HEK293 (cell line): Measurements from ENCODE around the gene PCNA.

Experiments
- CTCF ChIA-PET: fragments of 350-600 bp; formaldehyde crosslinking; extraction: SDS; loops from one replicate; lab custom pipeline; 2021; ENCODE audit warnings: antibody characterized with exemption; lab: Yijun Ruan, JAX
- POLR2A ChIA-PET: fragments of 300-600 bp; formaldehyde crosslinking; extraction: SDS; loops from one replicate; lab custom pipeline; 2020; ENCODE audit warnings: antibody characterized with exemption, inconsistent platforms; lab: Yijun Ruan, JAX
- H3K27ac ChIP-seq: fragments of 200-500 bp; sonication (Bioruptor generic); 2 replicates; pipeline ENCODE4 v1.5.1; 2014; ENCODE audit warnings: low read depth, low read length, control low read depth, inconsistent platforms; ENCODE audit errors: extremely low read depth
- H3K36me3 ChIP-seq, 2 experiments: fragments of 200-500 bp in 1 of 2; sonication (Bioruptor generic) in 1 of 2; 1 replicate in 1 of 2; 2 replicates in 1 of 2; pipeline ENCODE4 v1.5.1; 2014 to 2017; ENCODE audit warnings: inconsistent platforms in 2 of 2, low read length in 2 of 2; ENCODE audit not compliant: control insufficient read depth in 2 of 2, insufficient read depth in 1 of 2
- H3K4me1 ChIP-seq: fragments of 200-500 bp; sonication (Bioruptor generic); 2 replicates; pipeline ENCODE4 v1.5.1; 2014; ENCODE audit warnings: mild to moderate bottlenecking, low read length, inconsistent platforms; ENCODE audit not compliant: control insufficient read depth, insufficient read depth
- H3K4me3 ChIP-seq: 2 replicates; pipeline ENCODE4 v1.5.1; 2011; ENCODE audit warnings: low read depth, mild to moderate bottlenecking, control low read depth, low read length, moderate library complexity
- H3K9me3 ChIP-seq: fragments of 200-500 bp; sonication (Bioruptor generic); 2 replicates; pipeline ENCODE4 v1.5.1; 2014; ENCODE audit warnings: low read depth, low read length, inconsistent platforms; ENCODE audit not compliant: control insufficient read depth, insufficient read depth
- FEZF1 ChIP-seq: fragments of 450-650 bp; formaldehyde crosslinking; IDR thresholded peaks from 2 replicates; pipeline ENCODE4 v1.5.1; 2016; ENCODE audit warnings: missing biosample characterization, missing genetic modification characterization
- KLF10 ChIP-seq: fragments of 450-650 bp; IDR thresholded peaks from 2 replicates; pipeline ENCODE4 v1.5.1; 2018; ENCODE audit warnings: missing biosample characterization, mild to moderate bottlenecking, missing genetic modification characterization
- KLF8 ChIP-seq: fragments of 450-650 bp; formaldehyde crosslinking; IDR thresholded peaks from 2 replicates; pipeline ENCODE4 v1.5.1; 2016; ENCODE audit warnings: missing biosample characterization, missing genetic modification characterization
- PRDM1 ChIP-seq: fragments of 450-650 bp; formaldehyde crosslinking; IDR thresholded peaks from 2 replicates; pipeline ENCODE4; 2016; ENCODE audit warnings: missing biosample characterization, missing genetic modification characterization
- SETDB1 ChIP-seq: IDR thresholded peaks from one replicate; pipeline ENCODE4 v1.6.1; 2017; ENCODE audit warnings: mild to moderate bottlenecking, low read length, moderate library complexity, mixed read lengths; ENCODE audit not compliant: insufficient read length
- SP7 ChIP-seq: fragments of 450-650 bp; formaldehyde crosslinking; IDR thresholded peaks from 2 replicates; pipeline ENCODE4 v1.5.1; 2016; ENCODE audit warnings: missing biosample characterization, missing genetic modification characterization
- YY1 ChIP-seq: fragments of 450-650 bp; formaldehyde crosslinking; IDR thresholded peaks from 2 replicates; pipeline ENCODE4 v1.5.1; 2018; ENCODE audit warnings: missing biosample characterization, missing genetic modification characterization
- ZBTB26 ChIP-seq: fragments of 450-650 bp; formaldehyde crosslinking; optimal IDR thresholded peaks from 2 replicates; pipeline ENCODE3; 2016; ENCODE audit warnings: missing biosample characterization, mild to moderate bottlenecking, missing genetic modification characterization
- ZFP3 ChIP-seq: fragments of 450-650 bp; formaldehyde crosslinking; IDR thresholded peaks from 2 replicates; pipeline ENCODE4 v1.5.1; 2016; ENCODE audit warnings: low read depth, missing biosample characterization, missing genetic modification characterization
- ZFP69B ChIP-seq: fragments of 450-650 bp; formaldehyde crosslinking; IDR thresholded peaks from 2 replicates; pipeline ENCODE4 v1.5.1; 2016; ENCODE audit warnings: missing biosample characterization, missing genetic modification characterization
- ZNF157 ChIP-seq: fragments of 450-650 bp; formaldehyde crosslinking; IDR thresholded peaks from 2 replicates; pipeline ENCODE4 v1.5.1; 2016; ENCODE audit warnings: missing biosample characterization, missing genetic modification characterization
- ZNF174 ChIP-seq: fragments of 450-650 bp; formaldehyde crosslinking; IDR thresholded peaks from 2 replicates; pipeline ENCODE4 v1.5.0; 2017; ENCODE audit warnings: missing biosample characterization, mild to moderate bottlenecking, missing genetic modification characterization
- ZNF211 ChIP-seq: fragments of 450-650 bp; formaldehyde crosslinking; IDR thresholded peaks from 2 replicates; pipeline ENCODE4 v1.5.1; 2016; ENCODE audit warnings: low read depth, missing biosample characterization, missing genetic modification characterization
- ZNF24 ChIP-seq: fragments of 450-650 bp; formaldehyde crosslinking; IDR thresholded peaks from 2 replicates; pipeline ENCODE4 v1.5.1; 2016; ENCODE audit warnings: missing biosample characterization, missing genetic modification characterization
- ZNF302 ChIP-seq: fragments of 450-650 bp; formaldehyde crosslinking; IDR thresholded peaks from 2 replicates; pipeline ENCODE4 v1.5.1; 2016; ENCODE audit warnings: missing biosample characterization, missing genetic modification characterization, low read depth
- ZNF341 ChIP-seq: fragments of 450-650 bp; formaldehyde crosslinking; IDR thresholded peaks from 2 replicates; pipeline ENCODE4; 2016; ENCODE audit warnings: low read depth, missing biosample characterization, missing genetic modification characterization
- ZNF350 ChIP-seq: fragments of 450-650 bp; formaldehyde crosslinking; IDR thresholded peaks from 2 replicates; pipeline ENCODE4 v1.5.0; 2017; ENCODE audit warnings: missing biosample characterization, mild to moderate bottlenecking, missing genetic modification characterization
- ZNF433 ChIP-seq: fragments of 450-650 bp; formaldehyde crosslinking; IDR thresholded peaks from 2 replicates; pipeline ENCODE4 v1.5.1; 2016; ENCODE audit warnings: missing biosample characterization, missing genetic modification characterization, low read depth
- ZNF558 ChIP-seq: fragments of 450-650 bp; formaldehyde crosslinking; IDR thresholded peaks from 2 replicates; pipeline ENCODE4 v1.5.1; 2016; ENCODE audit warnings: missing biosample characterization, missing genetic modification characterization
- ZNF571 ChIP-seq: fragments of 450-650 bp; formaldehyde crosslinking; IDR thresholded peaks from 2 replicates; pipeline ENCODE4 v1.5.0; 2017; ENCODE audit warnings: missing biosample characterization, missing genetic modification characterization
- ZNF623 ChIP-seq: fragments of 450-650 bp; formaldehyde crosslinking; IDR thresholded peaks from 2 replicates; pipeline ENCODE4 v1.5.1; 2016; ENCODE audit warnings: missing biosample characterization, missing genetic modification characterization
- ZNF658 ChIP-seq: fragments of 450-650 bp; formaldehyde crosslinking; IDR thresholded peaks from 2 replicates; pipeline ENCODE4; 2016; ENCODE audit warnings: missing biosample characterization, missing genetic modification characterization
- ZNF76 ChIP-seq: fragments of 450-650 bp; formaldehyde crosslinking; IDR thresholded peaks from 2 replicates; pipeline ENCODE4; 2016; ENCODE audit warnings: low read depth, missing biosample characterization, missing genetic modification characterization, borderline replicate concordance
- ZNF785 ChIP-seq: fragments of 450-650 bp; formaldehyde crosslinking; IDR thresholded peaks from 2 replicates; pipeline ENCODE4 v1.5.1; 2016; ENCODE audit warnings: missing biosample characterization, missing genetic modification characterization
- ZNF837 ChIP-seq: fragments of 450-650 bp; formaldehyde crosslinking; IDR thresholded peaks from 2 replicates; pipeline ENCODE4 v1.5.1; 2016; ENCODE audit warnings: missing biosample characterization, missing genetic modification characterization

The PCNA gene

GRCh38 chr20:5153152-5153467 lies 33.4 kb upstream of the PCNA start:
- Histone ChIP-seq H3K36me3 (no peaks in the 10 kb centered on the region; a peak in 1 of 3 replicates), H3K4me1 (peaks cover 14% of the 10 kb centered on the region), H3K4me3 (no peak overlapping the region), H3K9me3 (no peaks in the 10 kb centered on the region), H3K27ac (no peak overlapping the region)
- ChIA-PET CTCF (interaction anchor here (0.5 to 1.2 kb wide), 3 partner anchors 37 to 412 kb away, joined by 3 to 4 read pairs (median 3); no protein-coding TSS in a partner anchor), POLR2A (interaction anchor here (1.8 kb wide), 1 partner anchor 26 kb away, joined by 9 read pairs; the partner anchor contains the start of gene CDS2)
- no peak for TF ChIP-seq YY1 (tag by site-specific recombination)
- no peak for TF ChIP-seq ZNF558 (tag by site-specific recombination)
- no peak for TF ChIP-seq SP7
- TF ChIP-seq KLF10 (tag by site-specific recombination), result no peak
- TF ChIP-seq ZNF24, result no peak
- no peak for TF ChIP-seq ZNF658
- no peak for TF ChIP-seq PRDM1
- TF ChIP-seq ZNF157 (tag by site-specific recombination), result no peak
- TF ChIP-seq SETDB1, result no peak
- TF ChIP-seq ZBTB26, result no peak
- no peak for TF ChIP-seq KLF8
- TF ChIP-seq ZNF341 (tag by site-specific recombination), result no peak
- TF ChIP-seq ZNF302, result no peak
- no peak for TF ChIP-seq ZFP3 (tag by site-specific recombination)

GRCh38 chr20:5150226-5151076 lies 30.7 kb upstream of the PCNA start:
- Histone ChIP-seq H3K4me1 (peaks cover 21% of the 10 kb centered on the region), H3K36me3 (no peaks in the 10 kb centered on the region; a peak in 1 of 3 replicates), H3K4me3 (no peak overlapping the region), H3K9me3 (no peaks in the 10 kb centered on the region), H3K27ac (no peak overlapping the region)
- ChIA-PET POLR2A (no interaction called here), CTCF (no interaction called here)
- TF ChIP-seq ZNF350 (tag by site-specific recombination) (no peak), YY1 (tag by site-specific recombination) (no peak)

- TF ChIP-seq ZFP69B (tag by site-specific recombination) (no peak), ZNF174 (tag by site-specific recombination) (no peak), FEZF1 (tag by site-specific recombination) (no peak), ZNF433 (tag by site-specific recombination) (no peak), ZNF785 (tag by site-specific recombination) (no peak), ZNF76 (tag by site-specific recombination) (no peak), ZNF837 (tag by site-specific recombination) (no peak), ZFP3 (tag by site-specific recombination) (no peak), ZNF571 (tag by site-specific recombination) (no peak), ZNF623 (tag by site-specific recombination) (no peak), ZNF211 (tag by site-specific recombination) (no peak)
- POLR2A ChIA-PET, result no interaction called here
- Histone ChIP-seq H3K9me3 (no peaks in the 10 kb centered on the region), H3K4me1 (peaks cover 19% of the 10 kb centered on the region), H3K27ac (no peak overlapping the region), H3K36me3 (peaks cover 0 to under 1% of the 10 kb centered on the region in 2 experiments; a peak in 2 of 3 replicates), H3K4me3 (no peak overlapping the region)
- CTCF ChIA-PET, result no interaction called here
These were observed 30.1 kb upstream of the PCNA start for GRCh38 chr20:5149892-5150225.
